Sigmoid colon (tissue), 7 donors: ENCODE data around the gene TOLLIP. TPM values are rescaled to one million over a fixed set of nuclear protein-coding genes. Genes with fewer than 3 reads are reported as not detected.

Experiments used
- DNase-seq: peaks from one replicate; pipeline ENCODE4 v3.0.0-alpha.2; 2019
- H3K27ac ChIP-seq, 4 donors: fragments of 200-600 bp; sonication (generic); one replicate each; pipeline ENCODE4 v1.5.1; 2016 to 2019; ENCODE audit warnings: mild to moderate bottlenecking in 1 of 4
- H3K27me3 ChIP-seq, 3 donors: fragments of 200-600 bp; sonication (generic); one replicate each; pipeline ENCODE4 v1.5.1; 2019; ENCODE audit warnings: mild to moderate bottlenecking in 1 of 3
- H3K36me3 ChIP-seq, 4 donors: fragments of 200-600 bp; sonication (generic); one replicate each; pipeline ENCODE4 v1.5.1; 2016 to 2019
- H3K4me1 ChIP-seq, 4 donors: fragments of 200-600 bp; sonication (generic); one replicate each; pipeline ENCODE4 v1.5.1; 2017 to 2019
- H3K4me3 ChIP-seq, 4 donors: fragments of 200-600 bp; sonication (generic); one replicate each; pipeline ENCODE4 v1.5.1; 2017 to 2019; ENCODE audit warnings: mild to moderate bottlenecking in 2 of 4, moderate library complexity in 1 of 4
- H3K9me3 ChIP-seq, 4 donors: fragments of 200-600 bp in 3 of 4; sonication (generic) in 3 of 4; one replicate each; pipeline versions ENCODE4 v1.5.1 to v1.6.1; 2013 to 2019
- EP300 ChIP-seq, 4 donors: sonication (generic); formaldehyde crosslinking; IDR thresholded peaks; one replicate each; pipeline ENCODE4 v1.6.1; 2017; ENCODE audit warnings: antibody characterized with exemption in 4 of 4
- POLR2A ChIP-seq, 2 donors: fragments of 450-650 bp; IDR thresholded peaks; one replicate each; pipeline ENCODE4 v1.6.1; 2016; ENCODE audit warnings: antibody characterized with exemption in 2 of 2, mild to moderate bottlenecking in 2 of 2, moderate library complexity in 2 of 2
- POLR2AphosphoS5 ChIP-seq, 4 donors: sonication (generic); formaldehyde crosslinking; IDR thresholded peaks; one replicate each; pipeline ENCODE4 v1.6.1; 2017; ENCODE audit warnings: antibody characterized with exemption in 4 of 4
- WGBS, 2 donors: extraction: QIAGEN DNeasy Blood & Tissue Kit; methylation state at CpG; one replicate each; pipeline ENCODE4 v1.1.7; 2013; 5-methylcytosine and 5-hydroxymethylcytosine counted together
- intact Hi-C: fragments of 100-400 bp; cut with DNase I; formaldehyde crosslinking; loops from one replicate; pipeline ENCODE4 v1.15.1; 2023
- polyA plus RNA-seq, 3 donors: library from polyadenylated mRNA; stranded (reverse); fragments of 200-250 nt; gene quantifications; one replicate each; pipeline ENCODE4 v1.2.3, GENCODE V29; 2013
- total RNA-seq, 4 donors: library from RNA; depleted of rRNA; stranded (reverse); fragments of >200 nt; gene quantifications; one replicate each; pipeline ENCODE4 v1.1.0, GENCODE V29; 2016
- TF ChIP-seq, protein P1 (sequence below), 4 experiments: fragments of 450-650 bp in 3 of 4; fragments of 200-600 bp in 1 of 4; IDR thresholded peaks; one replicate each; pipeline ENCODE4 v1.5.1; 2016 to 2019; ENCODE audit warnings: antibody characterized with exemption in 4 of 4, mild to moderate bottlenecking in 3 of 4, moderate library complexity in 2 of 4
- donor health status: healthy with polysubstance abuse.
- donor health status: Bipolar disorder and iron deficiency.
- donor health status: healthy.

The TOLLIP gene
- total and polyA plus RNA-seq, 7 donors, result 25.0 to 41.2 (median 36.9) TPM

DNA sequence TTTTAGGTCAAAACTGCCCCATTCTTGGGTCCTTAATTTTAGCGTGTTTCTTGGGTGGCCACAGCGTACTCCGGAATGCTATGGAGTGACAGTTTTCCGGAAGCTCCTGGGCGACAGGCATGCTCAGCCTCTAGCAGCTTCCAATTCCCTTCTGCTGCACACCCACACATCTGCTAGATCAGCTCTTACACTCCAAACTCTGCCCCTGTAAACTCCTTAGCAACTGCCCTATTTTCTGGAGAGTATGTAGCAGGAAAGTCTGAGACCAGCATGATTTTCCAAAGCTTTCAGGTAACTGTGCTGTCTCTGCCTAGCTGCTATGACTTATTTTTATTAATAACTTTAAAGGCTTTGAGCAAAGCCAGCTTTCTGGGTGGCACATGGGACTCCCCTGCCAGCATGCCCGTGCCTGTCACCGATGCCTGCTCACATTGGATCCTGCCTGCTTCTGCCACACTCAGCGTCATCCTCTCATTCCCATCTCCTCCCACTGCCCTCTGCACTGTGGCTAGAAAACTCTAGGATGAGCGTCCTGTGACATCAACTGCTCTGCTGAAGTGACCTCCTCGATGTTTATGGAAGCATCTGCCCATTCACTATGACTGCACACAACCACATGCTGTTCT is 17.3 kb downstream of the TOLLIP start:
- intact Hi-C loops, result no loop called here

DNA sequence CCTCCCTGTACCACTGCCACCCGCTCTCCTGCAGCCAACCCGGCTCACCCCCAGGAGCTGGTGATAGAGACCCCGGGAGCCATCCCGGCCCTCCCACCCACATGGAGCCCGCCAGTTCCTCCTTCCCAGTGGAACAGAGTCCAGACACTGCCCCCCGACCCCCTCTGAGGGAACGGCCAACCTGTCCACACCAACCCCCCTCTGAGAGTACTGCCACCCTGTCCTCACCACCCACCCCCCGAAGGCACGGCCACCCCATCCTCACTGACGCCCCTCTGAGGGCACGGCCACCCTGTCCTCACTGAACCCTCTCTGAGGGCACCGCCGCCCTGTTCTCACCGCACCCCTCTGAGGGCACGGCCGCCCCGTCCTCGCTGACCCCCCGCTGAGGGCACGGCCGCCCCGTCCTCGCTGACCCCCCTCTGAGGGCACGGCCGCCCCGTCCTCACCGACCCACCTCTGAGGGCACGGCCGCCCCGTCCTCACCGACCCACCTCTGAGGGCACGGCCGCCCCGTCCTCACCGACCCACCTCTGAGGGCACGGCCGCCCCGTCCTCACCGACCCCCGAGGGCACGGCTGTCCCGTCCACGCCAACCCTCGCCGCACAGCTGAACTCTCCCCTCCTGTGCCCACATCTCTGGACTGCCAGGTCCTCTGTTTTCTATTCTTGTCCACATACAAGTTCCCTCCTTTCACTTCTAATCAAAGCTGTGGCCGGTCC is 18.0 kb downstream of the TOLLIP start:
- Histone ChIP-seq H3K4me1 (no peaks in the 10 kb centered on the region), H3K9me3 (no peaks in the 10 kb centered on the region), H3K27me3 (no peaks in the 10 kb centered on the region), H3K27ac (no peak overlapping the region), H3K36me3 (peaks cover 35 to 69% (median 45%) of the 10 kb centered on the region in 4 donors), H3K4me3 (no peak overlapping the region)
- no peak for DNase-seq
- intact Hi-C loops, result no loop called here
- TF ChIP-seq, protein P1, sequence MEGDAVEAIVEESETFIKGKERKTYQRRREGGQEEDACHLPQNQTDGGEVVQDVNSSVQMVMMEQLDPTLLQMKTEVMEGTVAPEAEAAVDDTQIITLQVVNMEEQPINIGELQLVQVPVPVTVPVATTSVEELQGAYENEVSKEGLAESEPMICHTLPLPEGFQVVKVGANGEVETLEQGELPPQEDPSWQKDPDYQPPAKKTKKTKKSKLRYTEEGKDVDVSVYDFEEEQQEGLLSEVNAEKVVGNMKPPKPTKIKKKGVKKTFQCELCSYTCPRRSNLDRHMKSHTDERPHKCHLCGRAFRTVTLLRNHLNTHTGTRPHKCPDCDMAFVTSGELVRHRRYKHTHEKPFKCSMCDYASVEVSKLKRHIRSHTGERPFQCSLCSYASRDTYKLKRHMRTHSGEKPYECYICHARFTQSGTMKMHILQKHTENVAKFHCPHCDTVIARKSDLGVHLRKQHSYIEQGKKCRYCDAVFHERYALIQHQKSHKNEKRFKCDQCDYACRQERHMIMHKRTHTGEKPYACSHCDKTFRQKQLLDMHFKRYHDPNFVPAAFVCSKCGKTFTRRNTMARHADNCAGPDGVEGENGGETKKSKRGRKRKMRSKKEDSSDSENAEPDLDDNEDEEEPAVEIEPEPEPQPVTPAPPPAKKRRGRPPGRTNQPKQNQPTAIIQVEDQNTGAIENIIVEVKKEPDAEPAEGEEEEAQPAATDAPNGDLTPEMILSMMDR (IDR thresholded peaks at IDR 0.05), result no peak
- TF ChIP-seq EP300 (IDR thresholded peaks at IDR 0.05) (no peak), POLR2A (IDR thresholded peaks at IDR 0.05) (no peak), POLR2AphosphoS5 (IDR thresholded peaks at IDR 0.05) (no peak)
- WGBS, 2 donors, result 95% methylated on average over 46 of the region's 46 CpGs

More for the DNA sequence above, 17.3 kb downstream of the TOLLIP start:
- H3K36me3 ChIP-seq, result peaks cover 29 to 66% (median 44%) of the 10 kb centered on the region in 4 donors
- H3K9me3 ChIP-seq, result no peaks in the 10 kb centered on the region
- no peaks in the 10 kb centered on the region for H3K27me3 ChIP-seq
- no peaks in the 10 kb centered on the region for H3K4me1 ChIP-seq
- WGBS, 2 donors, result 95% methylated on average over 10 of the region's 10 CpGs
- no peak for DNase-seq
- TF ChIP-seq POLR2AphosphoS5 (IDR thresholded peaks at IDR 0.05) (no peak), EP300 (IDR thresholded peaks at IDR 0.05) (no peak), POLR2A (IDR thresholded peaks at IDR 0.05) (no peak)
- TF ChIP-seq, protein P1 (IDR thresholded peaks at IDR 0.05), result no peak
- no peak overlapping the region for H3K27ac ChIP-seq
- no peak overlapping the region for H3K4me3 ChIP-seq

DNA sequence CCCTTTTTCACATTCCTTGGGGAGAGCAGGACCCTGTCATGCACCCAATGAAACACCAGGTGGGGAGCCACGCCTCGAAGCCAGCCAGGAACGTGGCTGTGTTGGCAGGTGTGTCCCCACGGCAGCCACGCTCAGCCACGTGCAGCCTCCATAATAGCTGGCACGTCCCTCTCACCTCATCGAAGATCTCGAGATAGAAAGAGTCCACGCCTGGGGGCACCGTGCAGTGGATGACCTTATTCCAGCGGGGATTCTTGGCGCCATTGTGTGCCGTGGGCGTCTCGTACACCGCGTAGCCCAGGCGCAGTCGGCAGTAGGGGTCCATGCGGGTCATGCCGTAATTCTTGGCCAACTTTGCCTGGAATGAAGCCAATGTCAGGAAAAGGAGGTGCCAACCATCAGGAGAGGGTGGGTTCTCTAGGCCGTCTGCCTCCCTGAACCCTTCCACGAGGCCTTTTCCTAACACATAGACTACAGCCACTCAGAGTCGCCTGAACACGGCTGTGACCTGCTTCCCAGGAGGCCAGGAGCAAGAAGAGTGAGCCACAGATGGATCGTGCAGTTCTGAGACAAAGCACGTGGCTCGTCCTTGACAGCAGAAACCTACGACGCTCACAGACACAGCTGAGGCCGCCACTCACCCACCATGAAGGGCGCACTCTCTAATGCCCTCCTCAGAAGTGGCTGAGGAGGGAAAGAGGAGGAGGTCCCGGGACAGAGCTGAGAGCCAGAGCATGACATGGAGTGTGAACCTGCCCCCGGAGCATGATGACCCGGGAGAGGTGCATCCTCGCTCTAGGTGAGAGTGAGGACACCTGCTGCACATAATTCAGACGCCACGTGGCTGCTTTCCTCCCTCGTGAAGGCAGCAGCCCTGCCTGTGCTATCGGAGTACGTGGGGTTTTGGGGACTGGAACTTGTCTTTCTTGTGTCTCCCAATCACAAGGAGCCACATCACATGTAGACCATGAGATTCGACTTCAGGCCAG is 19.1 kb downstream of the TOLLIP start:
- Histone ChIP-seq H3K36me3 (peaks cover 42 to 75% (median 53%) of the 10 kb centered on the region in 4 donors), H3K27ac (no peak overlapping the region), H3K4me3 (no peak overlapping the region), H3K9me3 (no peaks in the 10 kb centered on the region), H3K27me3 (no peaks in the 10 kb centered on the region), H3K4me1 (no peaks in the 10 kb centered on the region)
- no peak for TF ChIP-seq POLR2AphosphoS5 (IDR thresholded peaks at IDR 0.05)
- WGBS, 2 donors, result 91 to 95% methylated on average over 43 of the region's 43 CpGs
- DNase-seq, result no peak
- intact Hi-C loops, result no loop called here

DNA sequence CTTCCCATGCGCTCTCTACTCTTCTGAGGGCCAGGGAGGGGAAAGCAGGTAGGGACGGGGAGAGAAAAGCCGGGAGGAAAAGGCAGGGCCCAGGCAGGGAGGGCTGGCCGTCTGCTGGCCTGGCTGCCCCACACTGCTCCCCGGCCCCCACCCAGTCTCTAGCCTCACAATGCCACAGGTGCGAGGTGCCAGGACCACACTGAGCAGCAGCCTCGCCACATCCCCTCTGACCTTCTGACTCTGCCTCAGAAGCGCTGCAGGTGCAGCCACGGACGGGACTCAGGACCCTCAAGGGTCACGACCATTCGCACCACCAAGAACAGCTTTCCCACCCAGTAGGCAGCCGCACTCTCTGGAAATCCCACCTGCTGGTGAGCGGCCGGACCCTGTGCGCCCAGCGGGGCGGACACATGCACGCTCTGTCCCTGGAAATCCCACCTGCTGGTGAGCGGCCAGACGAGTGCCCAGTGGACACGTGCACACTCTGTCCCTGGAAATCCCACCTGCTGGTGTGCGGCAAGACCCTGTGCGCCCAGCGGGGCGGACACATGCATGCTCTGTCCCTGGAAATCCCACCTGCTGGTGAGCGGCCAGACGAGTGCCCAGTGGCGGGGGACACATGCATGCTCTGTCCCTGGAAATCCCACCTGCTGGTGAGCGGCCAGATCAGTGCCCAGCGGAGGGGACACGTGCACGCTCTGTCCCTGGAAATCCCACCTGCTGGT is 20.1 kb downstream of the TOLLIP start:
- Histone ChIP-seq H3K27ac (no peak overlapping the region), H3K9me3 (no peaks in the 10 kb centered on the region), H3K27me3 (no peaks in the 10 kb centered on the region), H3K4me1 (no peaks in the 10 kb centered on the region), H3K36me3 (peaks cover 47 to 79% (median 62%) of the 10 kb centered on the region in 4 donors), H3K4me3 (no peak overlapping the region)
- 95 to 97% methylated on average over 33 of the region's 33 CpGs for WGBS, 2 donors
- TF ChIP-seq POLR2A (IDR thresholded peaks at IDR 0.05), result no peak
- intact Hi-C loops, result no loop called here
- no peak for DNase-seq

DNA sequence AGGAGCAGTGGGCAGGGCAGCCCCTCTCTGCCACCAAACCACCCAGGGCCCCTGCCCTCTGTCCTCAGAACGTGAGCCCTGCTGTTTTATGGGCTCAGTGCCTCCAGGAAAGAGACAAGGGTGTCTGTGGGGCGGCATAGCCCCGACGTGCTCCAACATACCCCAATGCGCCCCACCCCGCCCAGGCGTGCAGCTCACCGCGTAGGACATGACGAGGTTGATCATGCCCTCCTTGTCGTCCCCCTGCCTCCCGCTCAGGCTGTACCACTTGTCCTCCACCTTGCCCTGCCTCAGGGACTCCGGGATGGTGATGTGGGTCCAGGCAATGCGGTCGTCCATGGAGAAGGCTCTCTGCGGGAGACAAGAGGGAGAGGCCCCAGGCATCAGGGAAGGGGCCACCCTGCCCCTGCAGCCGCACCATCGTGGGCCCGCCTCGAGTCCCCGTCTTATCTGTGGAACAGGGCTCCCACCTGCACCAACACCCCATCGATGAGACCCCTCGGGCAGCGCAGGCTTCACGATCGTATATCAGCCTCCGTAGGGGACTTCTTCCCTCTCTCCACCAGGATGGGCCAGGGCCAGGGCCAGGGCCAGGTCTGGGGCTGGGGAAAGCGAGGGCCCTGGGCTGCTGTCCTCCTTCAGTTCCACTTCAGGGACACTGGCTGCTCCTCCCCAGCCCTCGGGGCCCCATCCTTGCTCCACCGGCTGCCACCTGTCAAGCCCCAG is 20.8 kb downstream of the TOLLIP start:
- no peaks in the 10 kb centered on the region for H3K4me1 ChIP-seq
- intact Hi-C loops, result no loop called here
- no peak overlapping the region for H3K4me3 ChIP-seq
- H3K27ac ChIP-seq, result no peak overlapping the region
- H3K36me3 ChIP-seq, result peaks cover 43 to 80% (median 62%) of the 10 kb centered on the region in 4 donors
- TF ChIP-seq POLR2A (IDR thresholded peaks at IDR 0.05) (no peak), EP300 (IDR thresholded peaks at IDR 0.05) (no peak), POLR2AphosphoS5 (IDR thresholded peaks at IDR 0.05) (no peak)
- TF ChIP-seq, protein P1 (IDR thresholded peaks at IDR 0.05), result no peak
- H3K27me3 ChIP-seq, result no peaks in the 10 kb centered on the region
- WGBS, 2 donors, result 95 to 96% methylated on average over 30 of the region's 30 CpGs
- no peak for DNase-seq
- no peaks in the 10 kb centered on the region for H3K9me3 ChIP-seq
